Calu3 (cell line): ENCODE data around the gene RGS12. TPM values are rescaled to one million over a fixed set of nuclear protein-coding genes. Genes with fewer than 3 reads are reported as not detected.

Experiments used
- BruUV-seq: library from RNA; stranded (reverse); fragments of 400-500 nt; replicated peaks from 2 replicates; lab custom pipeline; 2021; lab: Mats Ljungman, UMichigan
- CTCF ChIA-PET: fragments of 300-600 bp; sonication (Branson Sonifier 250); formaldehyde crosslinking; loops from one replicate; lab custom pipeline; 2022; ENCODE audit warnings: antibody characterized with exemption; lab: Charles Lee
- DNase-seq: peaks from one replicate; pipeline ENCODE4 v3.0.0; 2022
- H3K27ac Mint-ChIP-seq: one replicate; pipeline ENCODE4 v1.8.0; 2022; ENCODE audit warnings: mixed read lengths; ENCODE audit not compliant: unreplicated experiment
- H3K27me3 Mint-ChIP-seq: one replicate; pipeline ENCODE4 v1.8.0; 2022; ENCODE audit warnings: mixed read lengths; ENCODE audit not compliant: unreplicated experiment
- H3K36me3 Mint-ChIP-seq: one replicate; pipeline ENCODE4 v1.8.0; 2022; ENCODE audit warnings: mild to moderate bottlenecking, moderate library complexity, mixed read lengths; ENCODE audit not compliant: insufficient read depth, unreplicated experiment
- H3K4me1 Mint-ChIP-seq: one replicate; pipeline ENCODE4 v1.8.0; 2022; ENCODE audit warnings: mild to moderate bottlenecking, low read depth, mixed read lengths; ENCODE audit not compliant: unreplicated experiment
- H3K4me3 Mint-ChIP-seq: one replicate; pipeline ENCODE4 v1.8.0; 2022; ENCODE audit warnings: mild to moderate bottlenecking, low read depth, moderate library complexity, mixed read lengths; ENCODE audit not compliant: unreplicated experiment
- H3K9me3 Mint-ChIP-seq: one replicate; pipeline ENCODE4 v1.8.0; 2022; ENCODE audit warnings: low read depth, mixed read lengths; ENCODE audit not compliant: unreplicated experiment
- CTCF ChIP-seq: fragments of 200-600 bp; IDR thresholded peaks from one replicate; pipeline ENCODE4 v1.8.0; 2022; ENCODE audit warnings: antibody characterized with exemption; ENCODE audit not compliant: unreplicated experiment
- intact Hi-C: fragments of 100-400 bp; cut with micrococcal nuclease; formaldehyde crosslinking; loops from one replicate; pipeline ENCODE4 v1.10.0; 2022; ENCODE audit not compliant: unreplicated experiment
- total RNA-seq: library from RNA; stranded (reverse); gene quantifications from 2 replicates; pipeline ENCODE4 v1.2.3, GENCODE V29; 2022

RGS12 gene
- total RNA-seq, 1 experiment from 2014 or later: 13.9 TPM

GRCh38 chr4:3302786-3303564 lies 10.2 kb downstream of the RGS12 start:
- H3K4me1 Mint-ChIP-seq: no peaks in the 10 kb centered on the region
- H3K27me3 Mint-ChIP-seq: no peaks in the 10 kb centered on the region
- H3K36me3 Mint-ChIP-seq: no peaks in the 10 kb centered on the region
- no TSS peak for BruUV-seq
- H3K9me3 Mint-ChIP-seq: no peaks in the 10 kb centered on the region
- no peak overlapping the region for H3K4me3 Mint-ChIP-seq
- DNase-seq: no peak
- TF ChIP-seq CTCF: no peak
- intact Hi-C loops: no loop called here
- H3K27ac Mint-ChIP-seq: no peak overlapping the region
- CTCF ChIA-PET: interaction anchor here (0.7 kb wide), 1 partner anchor 31 kb away, joined by 3 read pairs; no protein-coding TSS in a partner anchor

- Mint-ChIP-seq H3K36me3 (no peaks in the 10 kb centered on the region), H3K27me3 (no peaks in the 10 kb centered on the region), H3K4me3 (no peak overlapping the region), H3K27ac (no peak overlapping the region), H3K9me3 (no peaks in the 10 kb centered on the region), H3K4me1 (no peaks in the 10 kb centered on the region)
- DNase-seq: no peak
- CTCF ChIA-PET: no interaction called here
- no TSS peak for BruUV-seq
- no peak for TF ChIP-seq CTCF
- intact Hi-C loops: no loop called here
Observed at GRCh38 chr4:3303565-3303824, 10.7 kb downstream of the RGS12 start.

- intact Hi-C loops: no loop called here
- no TSS peak for BruUV-seq
- Mint-ChIP-seq H3K27me3 (no peaks in the 10 kb centered on the region), H3K36me3 (no peaks in the 10 kb centered on the region), H3K4me3 (no peak overlapping the region), H3K9me3 (no peaks in the 10 kb centered on the region), H3K27ac (no peak overlapping the region), H3K4me1 (no peaks in the 10 kb centered on the region)
- DNase-seq: no peak
- CTCF ChIA-PET: no interaction called here
- no peak for TF ChIP-seq CTCF
Observed at GRCh38 chr4:3303923-3304710, 11.3 kb downstream of the RGS12 start.

GRCh38 chr4:3304831-3305609 lies 12.2 kb downstream of the RGS12 start:
- Mint-ChIP-seq H3K36me3 (no peaks in the 10 kb centered on the region), H3K4me3 (no peak overlapping the region), H3K27ac (no peak overlapping the region), H3K4me1 (no peaks in the 10 kb centered on the region), H3K9me3 (no peaks in the 10 kb centered on the region), H3K27me3 (no peaks in the 10 kb centered on the region)
- no TSS peak for BruUV-seq
- CTCF ChIA-PET: no interaction called here
- DNase-seq: no peak
- TF ChIP-seq CTCF: no peak
- intact Hi-C loops: no loop called here
